Tibial nerve (tissue), 4 donors: ENCODE results near the gene HYOU1.

Source experiments
- CTCF ChIP-seq, 5 experiments: fragments of 200-600 bp in 3 of 5; fragments of 450-650 bp in 2 of 5; sonication (generic) in 3 of 5; IDR thresholded peaks; one replicate each; pipeline ENCODE4 v1.5.1; 2016 to 2019; ENCODE audit warnings: antibody characterized with exemption in 5 of 5, mild to moderate bottlenecking in 3 of 5, moderate library complexity in 2 of 5
- EP300 ChIP-seq, 2 donors: sonication (generic); formaldehyde crosslinking; IDR thresholded peaks; one replicate each; pipeline ENCODE4 v1.6.1; 2017; ENCODE audit warnings: antibody characterized with exemption in 2 of 2, mild to moderate bottlenecking in 1 of 2

DNA sequence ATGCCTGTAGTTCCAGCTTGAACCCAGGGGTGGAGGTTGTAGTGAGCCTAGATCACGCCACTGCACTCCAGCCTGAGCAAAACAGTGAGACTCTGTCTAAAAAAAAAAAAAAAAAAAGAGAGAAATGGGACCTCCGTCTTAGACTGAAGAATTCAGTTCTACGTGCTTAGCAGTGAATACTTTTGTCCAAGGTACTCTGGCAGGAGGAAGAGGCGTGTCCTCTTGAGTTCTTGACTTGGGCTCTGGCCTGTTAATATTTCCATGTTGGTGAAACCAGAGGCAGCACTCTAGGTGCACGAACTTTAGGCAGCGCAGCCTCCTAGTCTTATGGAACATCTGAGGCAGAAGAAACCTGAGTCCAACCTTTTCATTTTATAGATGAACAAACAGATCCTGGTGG lies 30.1 kb upstream of the HYOU1 start:
- TF ChIP-seq CTCF (IDR thresholded peaks at IDR 0.05) (no peak), EP300 (IDR thresholded peaks at IDR 0.05) (no peak)
